OCI-LY3 (cell line): ENCODE data around the gene OBSCN.

Source experiments
- CTCF ChIP-seq: fragments of 200-600, 300-600 bp; sonication (generic); IDR thresholded peaks from 2 replicates; pipeline ENCODE4 v1.5.1; 2014; ENCODE audit warnings: antibody characterized with exemption, low read length, low read depth
- EZH2phosphoT487 ChIP-seq: fragments of 200-600 bp; shearing (Covaris generic); IDR thresholded peaks from 2 replicates; pipeline ENCODE4 v1.6.1; 2018; ENCODE audit warnings: antibody characterized with exemption, mixed run types, low read depth

GRCh38 chr1:228294717-228295116 lies 86.9 kb downstream of the OBSCN start:
- TF ChIP-seq CTCF (no peak), EZH2phosphoT487 (no peak)
